Measurements from ENCODE around the gene TNIP2.

Gene TNIP2

DNA sequence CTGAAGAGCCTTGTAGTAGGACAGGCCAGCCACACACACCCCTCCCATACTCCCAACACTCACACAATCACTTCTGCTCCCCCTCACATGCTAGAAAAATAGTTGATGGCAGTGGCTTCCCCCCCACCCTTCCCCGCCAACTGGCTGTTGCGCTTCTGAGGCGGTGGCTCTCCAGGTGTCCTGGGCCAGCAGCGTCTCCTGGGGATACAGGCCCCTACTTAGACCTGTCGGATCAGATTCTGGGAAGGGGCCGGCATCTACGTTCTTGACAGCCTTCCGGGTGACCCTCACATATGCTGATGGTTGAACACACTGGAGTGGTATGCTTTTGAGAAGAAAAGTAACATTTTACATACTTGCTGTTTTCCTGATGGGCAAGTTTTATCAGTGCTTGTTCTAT is 39.9 kb downstream of the TNIP2 start:
- Histone ChIP-seq H3K4me3 (ENCODE audit: low read depth, low read length) (no peak overlapping the region), H3K27ac (ENCODE audit: extremely low read depth, low read depth, low read length) (no peak overlapping the region), H3K9me3 (ENCODE audit: control insufficient read depth, insufficient read depth, low read depth, low read length) (no peaks in the 10 kb centered on the region), H3K4me1 (ENCODE audit: control insufficient read depth, insufficient read depth, low read length) (no peaks in the 10 kb centered on the region), H3K36me3 (ENCODE audit: control insufficient read depth in 2 of 2, insufficient read depth in 1 of 2, low read length in 2 of 2) (peaks cover 27 to 67% of the 10 kb centered on the region in 2 experiments)
- POLR2A ChIA-PET, result no interaction called here
- CTCF ChIA-PET, result no interaction called here
- TF ChIP-seq ZNF350 (tag by site-specific recombination; IDR thresholded peaks at IDR 0.05), result no peak
- TF ChIP-seq ZNF670 (tag by site-specific recombination; IDR thresholded peaks at IDR 0.05; ENCODE audit: low read depth), result no peak
- no peak for TF ChIP-seq ZNF221 (tag by site-specific recombination; IDR thresholded peaks at IDR 0.05; ENCODE audit: borderline replicate concordance)
- TF ChIP-seq ZNF335 (tag by site-specific recombination; conservative IDR thresholded peaks at IDR 0.05), result no peak
- no peak for TF ChIP-seq ZNF510 (tag by site-specific recombination; IDR thresholded peaks at IDR 0.05; ENCODE audit: insufficient replicate concordance)
- no peak for TF ChIP-seq ZBTB20 (tag by site-specific recombination; IDR thresholded peaks at IDR 0.05)
- TF ChIP-seq, protein P1, sequence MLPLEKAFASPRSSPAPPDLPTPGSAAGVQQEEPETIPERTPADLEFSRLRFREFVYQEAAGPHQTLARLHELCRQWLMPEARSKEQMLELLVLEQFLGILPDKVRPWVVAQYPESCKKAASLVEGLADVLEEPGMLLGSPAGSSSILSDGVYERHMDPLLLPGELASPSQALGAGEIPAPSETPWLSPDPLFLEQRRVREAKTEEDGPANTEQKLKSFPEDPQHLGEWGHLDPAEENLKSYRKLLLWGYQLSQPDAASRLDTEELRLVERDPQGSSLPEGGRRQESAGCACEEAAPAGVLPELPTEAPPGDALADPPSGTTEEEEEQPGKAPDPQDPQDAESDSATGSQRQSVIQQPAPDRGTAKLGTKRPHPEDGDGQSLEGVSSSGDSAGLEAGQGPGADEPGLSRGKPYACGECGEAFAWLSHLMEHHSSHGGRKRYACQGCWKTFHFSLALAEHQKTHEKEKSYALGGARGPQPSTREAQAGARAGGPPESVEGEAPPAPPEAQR (tag by site-specific recombination; IDR thresholded peaks at IDR 0.05), result no peak
- TF ChIP-seq, protein P2, sequence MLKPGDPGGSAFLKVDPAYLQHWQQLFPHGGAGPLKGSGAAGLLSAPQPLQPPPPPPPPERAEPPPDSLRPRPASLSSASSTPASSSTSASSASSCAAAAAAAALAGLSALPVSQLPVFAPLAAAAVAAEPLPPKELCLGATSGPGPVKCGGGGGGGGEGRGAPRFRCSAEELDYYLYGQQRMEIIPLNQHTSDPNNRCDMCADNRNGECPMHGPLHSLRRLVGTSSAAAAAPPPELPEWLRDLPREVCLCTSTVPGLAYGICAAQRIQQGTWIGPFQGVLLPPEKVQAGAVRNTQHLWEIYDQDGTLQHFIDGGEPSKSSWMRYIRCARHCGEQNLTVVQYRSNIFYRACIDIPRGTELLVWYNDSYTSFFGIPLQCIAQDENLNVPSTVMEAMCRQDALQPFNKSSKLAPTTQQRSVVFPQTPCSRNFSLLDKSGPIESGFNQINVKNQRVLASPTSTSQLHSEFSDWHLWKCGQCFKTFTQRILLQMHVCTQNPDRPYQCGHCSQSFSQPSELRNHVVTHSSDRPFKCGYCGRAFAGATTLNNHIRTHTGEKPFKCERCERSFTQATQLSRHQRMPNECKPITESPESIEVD (tag by site-specific recombination; IDR thresholded peaks at IDR 0.05), result no peak
- TF ChIP-seq, protein P3, sequence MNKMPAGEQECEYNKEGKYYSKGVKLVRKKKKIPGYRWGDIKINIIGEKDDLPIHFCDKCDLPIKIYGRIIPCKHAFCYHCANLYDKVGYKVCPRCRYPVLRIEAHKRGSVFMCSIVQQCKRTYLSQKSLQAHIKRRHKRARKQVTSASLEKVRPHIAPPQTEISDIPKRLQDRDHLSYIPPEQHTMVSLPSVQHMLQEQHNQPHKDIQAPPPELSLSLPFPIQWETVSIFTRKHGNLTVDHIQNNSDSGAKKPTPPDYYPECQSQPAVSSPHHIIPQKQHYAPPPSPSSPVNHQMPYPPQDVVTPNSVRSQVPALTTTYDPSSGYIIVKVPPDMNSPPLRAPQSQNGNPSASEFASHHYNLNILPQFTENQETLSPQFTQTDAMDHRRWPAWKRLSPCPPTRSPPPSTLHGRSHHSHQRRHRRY (tag by site-specific recombination; IDR thresholded peaks at IDR 0.05), result no peak

DNA sequence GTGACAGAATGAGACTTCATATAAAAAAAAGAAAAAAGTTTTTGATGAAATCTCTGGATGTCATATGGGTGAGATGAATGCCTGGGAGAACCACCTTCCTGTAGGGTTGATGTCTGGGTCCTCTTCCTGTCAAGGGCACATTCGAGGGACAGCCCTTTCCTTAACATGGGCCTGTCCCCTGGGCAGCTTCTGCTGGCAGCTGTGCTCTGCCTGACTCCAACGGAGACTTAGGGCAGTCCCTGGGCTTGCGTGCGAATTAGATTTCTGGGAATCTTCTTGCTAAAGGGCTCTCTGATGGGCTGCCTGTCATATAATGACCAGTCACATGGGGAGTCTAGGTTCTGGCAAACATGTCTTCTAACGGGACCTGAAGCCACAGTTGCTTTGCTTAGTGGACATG is 40.7 kb downstream of the TNIP2 start:
- no peak for TF ChIP-seq ZNF521 (tag by site-specific recombination; IDR thresholded peaks at IDR 0.05)
- TF ChIP-seq, protein P4, sequence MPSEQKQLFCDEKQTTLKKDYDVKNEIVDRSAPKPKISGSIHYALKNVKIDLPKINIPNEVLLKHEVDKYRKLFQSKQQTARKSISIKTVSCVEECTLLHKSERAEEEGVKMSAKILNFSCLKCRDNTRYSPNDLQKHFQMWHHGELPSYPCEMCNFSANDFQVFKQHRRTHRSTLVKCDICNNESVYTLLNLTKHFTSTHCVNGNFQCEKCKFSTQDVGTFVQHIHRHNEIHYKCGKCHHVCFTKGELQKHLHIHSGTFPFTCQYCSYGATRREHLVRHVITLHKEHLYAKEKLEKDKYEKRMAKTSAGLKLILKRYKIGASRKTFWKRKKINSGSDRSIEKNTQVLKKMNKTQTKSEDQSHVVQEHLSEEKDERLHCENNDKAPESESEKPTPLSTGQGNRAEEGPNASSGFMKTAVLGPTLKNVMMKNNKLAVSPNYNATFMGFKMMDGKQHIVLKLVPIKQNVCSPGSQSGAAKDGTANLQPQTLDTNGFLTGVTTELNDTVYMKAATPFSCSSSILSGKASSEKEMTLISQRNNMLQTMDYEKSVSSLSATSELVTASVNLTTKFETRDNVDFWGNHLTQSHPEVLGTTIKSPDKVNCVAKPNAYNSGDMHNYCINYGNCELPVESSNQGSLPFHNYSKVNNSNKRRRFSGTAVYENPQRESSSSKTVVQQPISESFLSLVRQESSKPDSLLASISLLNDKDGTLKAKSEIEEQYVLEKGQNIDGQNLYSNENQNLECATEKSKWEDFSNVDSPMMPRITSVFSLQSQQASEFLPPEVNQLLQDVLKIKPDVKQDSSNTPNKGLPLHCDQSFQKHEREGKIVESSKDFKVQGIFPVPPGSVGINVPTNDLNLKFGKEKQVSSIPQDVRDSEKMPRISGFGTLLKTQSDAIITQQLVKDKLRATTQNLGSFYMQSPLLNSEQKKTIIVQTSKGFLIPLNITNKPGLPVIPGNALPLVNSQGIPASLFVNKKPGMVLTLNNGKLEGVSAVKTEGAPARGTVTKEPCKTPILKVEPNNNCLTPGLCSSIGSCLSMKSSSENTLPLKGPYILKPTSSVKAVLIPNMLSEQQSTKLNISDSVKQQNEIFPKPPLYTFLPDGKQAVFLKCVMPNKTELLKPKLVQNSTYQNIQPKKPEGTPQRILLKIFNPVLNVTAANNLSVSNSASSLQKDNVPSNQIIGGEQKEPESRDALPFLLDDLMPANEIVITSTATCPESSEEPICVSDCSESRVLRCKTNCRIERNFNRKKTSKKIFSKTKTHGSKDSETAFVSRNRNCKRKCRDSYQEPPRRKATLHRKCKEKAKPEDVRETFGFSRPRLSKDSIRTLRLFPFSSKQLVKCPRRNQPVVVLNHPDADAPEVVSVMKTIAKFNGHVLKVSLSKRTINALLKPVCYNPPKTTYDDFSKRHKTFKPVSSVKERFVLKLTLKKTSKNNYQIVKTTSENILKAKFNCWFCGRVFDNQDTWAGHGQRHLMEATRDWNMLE (tag by site-specific recombination; conservative IDR thresholded peaks at IDR 0.05; ENCODE audit: low read depth), result no peak
- no peak for TF ChIP-seq ZNF274 (IDR thresholded peaks at IDR 0.05; ENCODE audit: low read length)
- no peak for TF ChIP-seq ZNF274 (tag by site-specific recombination; IDR thresholded peaks at IDR 0.05; ENCODE audit: borderline replicate concordance)
- POLR2A ChIA-PET, result no interaction called here
- Histone ChIP-seq H3K9me3 (ENCODE audit: control insufficient read depth, insufficient read depth, low read depth, low read length) (no peaks in the 10 kb centered on the region), H3K4me1 (ENCODE audit: control insufficient read depth, insufficient read depth, low read length) (no peaks in the 10 kb centered on the region), H3K36me3 (ENCODE audit: control insufficient read depth in 2 of 2, insufficient read depth in 1 of 2, low read length in 2 of 2) (peaks cover 26 to 62% of the 10 kb centered on the region in 2 experiments), H3K4me3 (ENCODE audit: low read depth, low read length) (no peak overlapping the region), H3K27ac (ENCODE audit: extremely low read depth, low read depth, low read length) (no peak overlapping the region)
- CTCF ChIA-PET, result no interaction called here
